ENCODE measurements around the gene ZNF664. TPM values are rescaled to one million over a fixed set of nuclear protein-coding genes. Genes with fewer than 3 reads are reported as not detected.

Gene ZNF664
- total RNA-seq, 1 donor from 2014 or later, result 25.1 TPM

DNA sequence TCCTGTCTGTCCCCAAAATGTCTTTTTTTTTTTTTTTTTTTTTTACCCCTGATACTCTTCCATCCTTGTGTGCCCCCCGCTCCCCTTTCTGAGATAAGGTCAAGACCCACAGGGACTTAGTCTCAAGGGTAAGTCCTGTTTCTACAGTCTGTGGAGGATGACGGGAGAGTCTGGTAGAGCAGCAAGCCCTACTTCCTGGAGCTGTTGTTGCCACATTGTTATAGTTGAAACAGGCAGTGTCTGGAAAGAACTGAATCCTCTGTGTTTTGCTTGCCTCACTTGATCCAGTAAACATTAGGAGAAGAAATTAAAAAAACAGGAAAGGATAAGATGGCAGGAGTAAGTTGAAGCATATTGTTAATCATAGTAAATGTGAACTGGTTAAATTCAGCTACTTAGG lies 45.5 kb downstream of the ZNF664 start:
- Histone ChIP-seq H3K9me3 (ENCODE audit: control insufficient read depth in 3 of 3, low read length in 3 of 3) (no peaks in the 10 kb centered on the region), H3K36me3 (ENCODE audit: control insufficient read depth in 3 of 3, insufficient read depth in 3 of 3, low read length in 3 of 3) (peaks cover 0 to 3% (median 0%) of the 10 kb centered on the region in 3 donors), H3K27ac (ENCODE audit: low read depth, low read length) (no peak overlapping the region)

DNA sequence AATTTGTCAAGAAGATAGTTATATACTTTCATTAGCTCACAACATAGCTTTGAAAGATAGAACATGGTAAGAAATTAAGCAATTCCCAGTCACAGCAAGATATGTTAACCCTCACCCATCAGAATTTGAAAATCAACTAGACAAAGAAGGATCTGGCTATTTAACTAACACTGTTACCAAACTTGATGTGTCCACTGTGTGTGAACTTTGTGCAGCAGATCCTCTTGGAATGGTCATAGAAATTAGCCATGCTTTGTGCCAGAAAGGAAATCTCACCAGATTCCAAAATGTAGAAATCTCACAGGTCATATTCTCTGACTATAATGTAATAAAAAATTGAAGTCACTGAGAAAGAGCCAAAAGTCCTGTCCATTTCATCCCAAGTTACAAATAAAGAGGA lies 46.1 kb downstream of the ZNF664 start:
- H3K9me3 ChIP-seq (ENCODE audit: control insufficient read depth in 3 of 3, low read length in 3 of 3), result no peaks in the 10 kb centered on the region
- H3K4me1 ChIP-seq (ENCODE audit: control insufficient read depth in 3 of 3, insufficient read depth in 3 of 3, low read length in 3 of 3), result peaks cover 0 to 5% (median 0%) of the 10 kb centered on the region in 3 donors
- H3K4me3 ChIP-seq (ENCODE audit: low read length in 3 of 3), result no peak overlapping the region
- H3K27me3 ChIP-seq (ENCODE audit: control insufficient read depth in 3 of 3, insufficient read depth in 3 of 3, low read length in 3 of 3), result no peaks in the 10 kb centered on the region
- no peak overlapping the region for H3K9ac ChIP-seq (ENCODE audit: low read depth in 1 of 3, low read length in 3 of 3)
- H3K36me3 ChIP-seq (ENCODE audit: control insufficient read depth in 3 of 3, insufficient read depth in 3 of 3, low read length in 3 of 3), result no peaks in the 10 kb centered on the region
- H3K27ac ChIP-seq (ENCODE audit: low read depth, low read length), result no peak overlapping the region

More for the DNA sequence above, 45.5 kb downstream of the ZNF664 start:
- Histone ChIP-seq H3K4me1 (ENCODE audit: control insufficient read depth in 3 of 3, insufficient read depth in 3 of 3, low read length in 3 of 3) (peaks cover 0 to 5% (median 0%) of the 10 kb centered on the region in 3 donors), H3K9ac (ENCODE audit: low read depth in 1 of 3, low read length in 3 of 3) (no peak overlapping the region), H3K4me3 (ENCODE audit: low read length in 3 of 3) (no peak overlapping the region), H3K27me3 (ENCODE audit: control insufficient read depth in 3 of 3, insufficient read depth in 3 of 3, low read length in 3 of 3) (no peaks in the 10 kb centered on the region)

DNA sequence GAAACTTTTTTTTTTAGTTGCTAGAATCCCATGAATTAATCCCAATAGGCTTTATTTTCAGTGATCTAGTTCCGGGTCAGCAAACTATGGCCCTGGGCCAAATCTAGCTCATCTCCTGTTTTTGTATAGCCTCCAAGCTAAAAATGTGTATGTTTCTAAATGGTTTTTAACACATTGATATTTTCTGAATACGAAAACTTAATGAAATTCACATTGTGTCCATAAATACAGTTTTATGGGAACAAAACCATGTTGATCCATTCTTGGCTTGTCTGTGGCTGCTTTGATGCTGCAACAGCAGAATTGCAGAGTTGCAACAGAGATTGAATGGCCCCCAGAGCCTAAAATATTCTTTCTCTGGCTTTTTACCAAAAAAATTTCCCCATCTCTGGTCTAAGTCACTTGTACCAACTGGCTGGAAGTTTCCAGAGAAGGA lies 47.5 kb downstream of the ZNF664 start:
- Histone ChIP-seq H3K36me3 (ENCODE audit: control insufficient read depth in 3 of 3, insufficient read depth in 3 of 3, low read length in 3 of 3) (no peaks in the 10 kb centered on the region), H3K9me3 (ENCODE audit: control insufficient read depth in 3 of 3, low read length in 3 of 3) (no peaks in the 10 kb centered on the region), H3K9ac (ENCODE audit: low read depth in 1 of 3, low read length in 3 of 3) (no peak overlapping the region), H3K4me1 (ENCODE audit: control insufficient read depth in 3 of 3, insufficient read depth in 3 of 3, low read length in 3 of 3) (peaks cover 0 to 5% (median 0%) of the 10 kb centered on the region in 3 donors), H3K27me3 (ENCODE audit: control insufficient read depth in 3 of 3, insufficient read depth in 3 of 3, low read length in 3 of 3) (no peaks in the 10 kb centered on the region), H3K27ac (ENCODE audit: low read depth, low read length) (no peak overlapping the region), H3K4me3 (ENCODE audit: low read length in 3 of 3) (no peak overlapping the region)

DNA sequence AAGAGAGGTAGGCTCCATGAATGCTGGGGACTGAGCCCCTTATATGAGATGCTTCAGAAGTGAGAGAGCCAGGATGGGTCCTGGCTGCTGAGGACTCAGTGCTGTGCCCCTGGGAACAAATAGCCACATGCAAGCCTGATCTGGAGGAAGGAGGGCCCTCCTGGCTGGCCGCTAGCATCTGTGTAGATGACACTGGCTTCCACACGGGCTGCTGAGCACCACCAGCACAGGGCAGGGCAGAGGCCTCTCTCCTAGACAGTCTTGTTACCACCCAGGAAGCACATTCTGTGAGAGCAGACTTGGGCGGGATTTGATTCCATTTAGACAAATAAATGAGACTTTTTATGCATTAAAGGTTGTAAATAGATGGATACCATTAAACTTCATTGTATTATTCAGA lies 48.0 kb downstream of the ZNF664 start:
- H3K9me3 ChIP-seq (ENCODE audit: control insufficient read depth in 3 of 3, low read length in 3 of 3), result no peaks in the 10 kb centered on the region
- no peak overlapping the region for H3K4me3 ChIP-seq (ENCODE audit: low read length in 3 of 3)
- no peak overlapping the region for H3K27ac ChIP-seq (ENCODE audit: low read depth, low read length)
- H3K4me1 ChIP-seq (ENCODE audit: control insufficient read depth in 3 of 3, insufficient read depth in 3 of 3, low read length in 3 of 3), result peaks cover 0 to 5% (median under 1%) of the 10 kb centered on the region in 3 donors
- H3K36me3 ChIP-seq (ENCODE audit: control insufficient read depth in 3 of 3, insufficient read depth in 3 of 3, low read length in 3 of 3), result no peaks in the 10 kb centered on the region
- H3K27me3 ChIP-seq (ENCODE audit: control insufficient read depth in 3 of 3, insufficient read depth in 3 of 3, low read length in 3 of 3), result no peaks in the 10 kb centered on the region
- no peak overlapping the region for H3K9ac ChIP-seq (ENCODE audit: low read depth in 1 of 3, low read length in 3 of 3)

DNA sequence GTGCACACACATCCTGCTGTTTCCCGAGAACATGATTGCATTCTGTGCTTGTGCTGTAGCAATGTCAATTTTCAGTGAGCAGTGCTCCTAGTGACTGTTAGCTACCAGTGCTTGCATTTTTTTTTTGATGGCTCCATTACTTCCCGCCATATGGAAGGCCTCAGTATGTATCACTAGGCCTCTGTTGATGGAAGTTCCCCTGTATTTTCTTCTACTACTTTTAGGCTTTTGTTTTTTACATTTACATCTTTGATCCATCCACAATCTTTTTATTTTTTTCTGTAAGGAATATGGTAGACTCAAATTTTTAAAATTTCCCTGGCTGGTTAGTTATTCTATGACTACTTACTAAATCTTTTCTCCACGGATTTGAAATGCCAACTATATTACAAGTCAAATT lies 49.1 kb downstream of the ZNF664 start:
- Histone ChIP-seq H3K27me3 (ENCODE audit: control insufficient read depth in 3 of 3, insufficient read depth in 3 of 3, low read length in 3 of 3) (no peaks in the 10 kb centered on the region), H3K4me1 (ENCODE audit: control insufficient read depth in 3 of 3, insufficient read depth in 3 of 3, low read length in 3 of 3) (peaks cover 9 to 16% (median 13%) of the 10 kb centered on the region in 3 donors), H3K27ac (ENCODE audit: low read depth, low read length) (no peak overlapping the region), H3K9ac (ENCODE audit: low read depth in 1 of 3, low read length in 3 of 3) (no peak overlapping the region), H3K36me3 (ENCODE audit: control insufficient read depth in 3 of 3, insufficient read depth in 3 of 3, low read length in 3 of 3) (no peaks in the 10 kb centered on the region), H3K9me3 (ENCODE audit: control insufficient read depth in 3 of 3, low read length in 3 of 3) (no peaks in the 10 kb centered on the region), H3K4me3 (ENCODE audit: low read length in 3 of 3) (no peak overlapping the region)

DNA sequence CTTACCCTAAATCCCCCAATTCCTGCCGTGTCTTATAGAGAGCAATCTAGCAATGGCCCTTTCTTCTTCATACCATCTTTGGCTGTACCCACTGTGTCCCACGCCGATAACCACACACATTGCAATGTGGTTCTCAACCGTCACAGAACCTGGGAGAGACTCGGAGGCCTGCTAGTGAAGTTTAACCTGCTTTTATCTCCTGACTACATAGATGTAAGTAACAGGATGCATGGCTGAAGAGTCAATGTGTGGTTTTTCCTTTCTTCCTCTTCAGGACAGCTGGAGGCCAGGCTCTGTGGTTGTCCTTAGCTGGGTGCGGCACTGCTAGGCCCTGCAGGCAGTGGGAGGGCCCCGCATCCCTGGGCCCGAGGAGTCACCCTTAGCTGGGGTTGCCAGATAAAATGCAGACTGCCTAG lies 51.3 kb downstream of the ZNF664 start:
- Histone ChIP-seq H3K9me3 (ENCODE audit: control insufficient read depth in 3 of 3, low read length in 3 of 3) (no peaks in the 10 kb centered on the region), H3K4me1 (ENCODE audit: control insufficient read depth in 3 of 3, insufficient read depth in 3 of 3, low read length in 3 of 3) (peaks cover 28 to 32% (median 30%) of the 10 kb centered on the region in 3 donors), H3K4me3 (ENCODE audit: low read length in 3 of 3) (no peak overlapping the region)

DNA sequence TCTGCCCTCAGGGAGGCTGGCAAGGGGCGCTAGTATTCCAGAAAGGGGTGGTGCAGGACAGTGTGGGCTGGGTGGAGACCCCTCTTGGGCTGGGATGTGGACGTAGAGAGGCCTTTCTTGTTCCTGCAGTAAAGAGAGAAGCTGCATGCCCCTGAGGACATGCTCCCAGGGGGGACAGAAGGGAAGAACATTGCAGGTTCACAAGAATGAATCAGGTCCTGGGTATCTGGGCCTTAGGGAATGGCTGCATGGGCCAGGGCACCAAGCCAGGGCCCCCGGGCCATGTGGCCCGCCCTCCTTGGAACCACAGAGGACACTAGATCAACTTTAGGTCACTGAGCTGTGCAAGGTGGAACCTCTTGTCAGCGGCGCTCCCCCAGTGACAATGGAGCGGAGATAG lies 51.8 kb downstream of the ZNF664 start:
- Histone ChIP-seq H3K4me3 (ENCODE audit: low read length in 3 of 3) (no peak overlapping the region), H3K36me3 (ENCODE audit: control insufficient read depth in 3 of 3, insufficient read depth in 3 of 3, low read length in 3 of 3) (no peaks in the 10 kb centered on the region), H3K4me1 (ENCODE audit: control insufficient read depth in 3 of 3, insufficient read depth in 3 of 3, low read length in 3 of 3) (peaks cover 28 to 32% (median 32%) of the 10 kb centered on the region in 3 donors)

More for the DNA sequence above, 51.3 kb downstream of the ZNF664 start:
- H3K9ac ChIP-seq (ENCODE audit: low read depth in 1 of 3, low read length in 3 of 3), result no peak overlapping the region
- H3K27me3 ChIP-seq (ENCODE audit: control insufficient read depth in 3 of 3, insufficient read depth in 3 of 3, low read length in 3 of 3), result no peaks in the 10 kb centered on the region
- H3K36me3 ChIP-seq (ENCODE audit: control insufficient read depth in 3 of 3, insufficient read depth in 3 of 3, low read length in 3 of 3), result no peaks in the 10 kb centered on the region
- no peak overlapping the region for H3K27ac ChIP-seq (ENCODE audit: low read depth, low read length)

DNA sequence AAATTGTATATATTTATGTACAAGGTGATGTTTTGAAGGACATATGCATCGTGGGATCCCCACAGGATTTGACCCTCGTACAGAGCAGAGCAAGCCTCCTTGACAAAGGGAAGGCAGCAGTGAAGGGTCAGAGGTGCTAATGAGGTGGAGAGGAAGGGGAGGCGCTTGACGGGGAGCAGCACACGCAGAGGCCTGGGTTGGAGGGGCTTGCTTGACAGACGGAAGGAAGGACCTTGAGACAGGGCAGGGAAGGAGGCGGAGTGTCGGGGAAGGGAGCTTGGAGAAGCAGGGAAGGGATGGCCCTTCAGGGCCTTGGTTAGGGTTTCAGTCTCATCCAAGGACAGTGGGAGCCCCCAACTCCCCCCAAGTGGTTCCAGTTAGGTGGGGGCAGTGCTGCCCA lies 52.6 kb downstream of the ZNF664 start:
- Histone ChIP-seq H3K4me1 (ENCODE audit: control insufficient read depth in 3 of 3, insufficient read depth in 3 of 3, low read length in 3 of 3) (peaks cover 32 to 40% (median 34%) of the 10 kb centered on the region in 3 donors), H3K27ac (ENCODE audit: low read depth, low read length) (no peak overlapping the region), H3K36me3 (ENCODE audit: control insufficient read depth in 3 of 3, insufficient read depth in 3 of 3, low read length in 3 of 3) (no peaks in the 10 kb centered on the region), H3K27me3 (ENCODE audit: control insufficient read depth in 3 of 3, insufficient read depth in 3 of 3, low read length in 3 of 3) (no peaks in the 10 kb centered on the region), H3K9me3 (ENCODE audit: control insufficient read depth in 3 of 3, low read length in 3 of 3) (no peaks in the 10 kb centered on the region), H3K4me3 (ENCODE audit: low read length in 3 of 3) (no peak overlapping the region), H3K9ac (ENCODE audit: low read depth in 1 of 3, low read length in 3 of 3) (no peak overlapping the region)

More for the DNA sequence above, 51.8 kb downstream of the ZNF664 start:
- H3K27me3 ChIP-seq (ENCODE audit: control insufficient read depth in 3 of 3, insufficient read depth in 3 of 3, low read length in 3 of 3), result no peaks in the 10 kb centered on the region
- H3K9ac ChIP-seq (ENCODE audit: low read depth in 1 of 3, low read length in 3 of 3), result no peak overlapping the region
- H3K27ac ChIP-seq (ENCODE audit: low read depth, low read length), result no peak overlapping the region
- H3K9me3 ChIP-seq (ENCODE audit: control insufficient read depth in 3 of 3, low read length in 3 of 3), result no peaks in the 10 kb centered on the region

DNA sequence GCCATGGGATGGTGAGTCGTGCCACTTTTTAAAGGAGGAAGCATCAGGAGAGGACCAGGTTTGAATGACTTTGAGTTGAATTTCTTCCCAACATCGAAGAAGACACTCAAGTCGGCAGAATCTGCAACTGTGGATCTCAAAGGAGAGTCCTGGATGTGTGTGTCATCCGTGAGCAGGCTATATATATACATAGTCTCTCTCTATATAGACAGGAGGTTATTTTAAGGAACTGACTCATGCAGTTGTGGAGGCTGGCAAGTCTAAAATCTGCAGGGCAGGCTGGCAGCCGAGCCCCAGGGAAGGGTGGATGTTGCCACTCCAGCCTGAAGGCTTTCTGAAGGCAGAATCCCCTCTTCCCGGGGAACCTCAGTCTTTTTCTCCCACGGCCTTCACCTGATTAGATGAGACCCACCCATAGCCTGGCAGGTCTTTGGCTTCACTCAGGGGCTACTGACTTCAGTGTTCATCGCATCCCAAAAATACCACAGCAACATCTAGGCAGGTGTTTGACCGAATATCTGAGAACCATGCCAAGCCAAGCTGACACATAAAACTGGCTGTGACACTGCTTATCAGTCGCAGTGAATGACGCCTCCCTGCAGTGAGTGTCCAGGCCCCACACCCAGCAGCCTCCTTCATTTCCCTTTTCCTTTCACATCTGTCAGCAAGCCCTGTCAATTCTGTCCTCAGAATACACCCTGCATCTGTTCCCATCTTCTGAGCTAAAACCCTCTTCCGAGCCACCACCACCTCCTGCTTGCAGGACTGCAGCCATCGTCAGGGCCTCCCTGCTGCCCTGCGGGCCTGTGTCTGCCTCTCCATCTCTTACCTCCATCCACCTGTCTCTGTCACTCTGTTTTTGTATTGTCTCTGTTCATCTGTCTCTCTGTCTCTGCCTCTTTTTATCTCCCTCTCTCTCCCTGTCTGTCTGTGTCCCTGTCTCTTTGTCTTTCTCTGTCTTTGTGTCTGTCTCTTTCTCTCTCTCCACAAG lies 54.0 kb downstream of the ZNF664 start:
- H3K4me1 ChIP-seq (ENCODE audit: control insufficient read depth in 3 of 3, insufficient read depth in 3 of 3, low read length in 3 of 3), result peaks cover 34 to 35% (median 34%) of the 10 kb centered on the region in 3 donors
- peak overlapping the region; percentile 77 for H3K27ac ChIP-seq (ENCODE audit: low read depth, low read length)
- no peaks in the 10 kb centered on the region for H3K27me3 ChIP-seq (ENCODE audit: control insufficient read depth in 3 of 3, insufficient read depth in 3 of 3, low read length in 3 of 3)
- no peaks in the 10 kb centered on the region for H3K36me3 ChIP-seq (ENCODE audit: control insufficient read depth in 3 of 3, insufficient read depth in 3 of 3, low read length in 3 of 3)
- H3K9me3 ChIP-seq (ENCODE audit: control insufficient read depth in 3 of 3, low read length in 3 of 3), result no peaks in the 10 kb centered on the region
- peak overlapping the region in 2 of 3 donors; percentile 17 to 22 for H3K4me3 ChIP-seq (ENCODE audit: low read length in 3 of 3)
- H3K9ac ChIP-seq (ENCODE audit: low read depth in 1 of 3, low read length in 3 of 3), result peak overlapping the region; percentile 33 to 41 (median 34)
